ENCODE results near the gene CTSA. TPM values are rescaled to one million over a fixed set of nuclear protein-coding genes. Genes with fewer than 3 reads are reported as not detected.

Gene CTSA
- polyA plus RNA-seq, 3 donors = 116 to 134 (median 118) TPM

Other genes starting within 250 kb of the CTSA start
- gene WFDC11, start 221.1 kb upstream of the CTSA start, polyA plus RNA-seq (ENCODE audit: insufficient read length in 3 of 3) = not detected
- not detected for gene WFDC13, start 189.3 kb upstream of the CTSA start, polyA plus RNA-seq (ENCODE audit: insufficient read length in 3 of 3)
- gene WFDC10B, start 186.3 kb upstream of the CTSA start, polyA plus RNA-seq (ENCODE audit: insufficient read length in 3 of 3) = not detected
- not detected for gene SPINT4, start 169.0 kb upstream of the CTSA start, polyA plus RNA-seq (ENCODE audit: insufficient read length in 3 of 3)
- 1 to 10 TPM; 1.4 to 2.0 (median 1.9) TPM for gene WFDC3, start 99.5 kb upstream of the CTSA start, polyA plus RNA-seq (ENCODE audit: insufficient read length in 3 of 3)
- 10 to 100 TPM; 35.2 to 39.0 (median 35.6) TPM for gene DNTTIP1, start 99.4 kb upstream of the CTSA start, polyA plus RNA-seq (ENCODE audit: insufficient read length in 3 of 3)
- 10 to 100 TPM; 62.5 to 67.2 (median 66.1) TPM for gene UBE2C, start 78.7 kb upstream of the CTSA start, polyA plus RNA-seq (ENCODE audit: insufficient read length in 3 of 3)
- under 1 TPM in 2 of 3 donors, not detected in 1; 0.40 to 0.68 TPM for gene TNNC2, start 64.0 kb upstream of the CTSA start, polyA plus RNA-seq (ENCODE audit: insufficient read length in 3 of 3)
- gene SNX21, start 57.5 kb upstream of the CTSA start, polyA plus RNA-seq (ENCODE audit: insufficient read length in 3 of 3) = 10 to 100 TPM in 2 of 3 donors, 1 to 10 TPM in 1; 9.8 to 10.9 (median 10.3) TPM
- gene ACOT8, start 33.9 kb upstream of the CTSA start, polyA plus RNA-seq (ENCODE audit: insufficient read length in 3 of 3) = 10 to 100 TPM; 18.7 to 23.7 (median 20.9) TPM
- 1 to 10 TPM; 5.3 to 5.8 (median 5.6) TPM for gene ZSWIM3, start 33.7 kb upstream of the CTSA start, polyA plus RNA-seq (ENCODE audit: insufficient read length in 3 of 3)
- gene ZSWIM1, start 10.1 kb upstream of the CTSA start, polyA plus RNA-seq (ENCODE audit: insufficient read length in 3 of 3) = 10 to 100 TPM; 13.4 to 16.0 (median 14.8) TPM
- 1 to 10 TPM; 2.0 to 3.2 (median 3.0) TPM for gene SPATA25, start 3.7 kb upstream of the CTSA start, polyA plus RNA-seq (ENCODE audit: insufficient read length in 3 of 3)
- gene NEURL2, start 127 bp upstream of the CTSA start, polyA plus RNA-seq (ENCODE audit: insufficient read length in 3 of 3) = 1 to 10 TPM; 4.3 to 6.0 (median 5.5) TPM
- gene PLTP, start 20.8 kb downstream of the CTSA start, polyA plus RNA-seq (ENCODE audit: insufficient read length in 3 of 3) = 100 to 1,000 TPM; 129 to 133 (median 131) TPM
- 10 to 100 TPM; 41.3 to 47.1 (median 45.2) TPM for gene PCIF1, start 43.3 kb downstream of the CTSA start, polyA plus RNA-seq (ENCODE audit: insufficient read length in 3 of 3)
- gene ZNF335, start 80.9 kb downstream of the CTSA start, polyA plus RNA-seq (ENCODE audit: insufficient read length in 3 of 3) = 10 to 100 TPM; 10.2 to 10.9 (median 10.5) TPM
- gene MMP9, start 117.6 kb downstream of the CTSA start, polyA plus RNA-seq (ENCODE audit: insufficient read length in 3 of 3) = under 1 TPM; 0.31 to 0.57 (median 0.54) TPM
- gene SLC12A5, start 137.9 kb downstream of the CTSA start, polyA plus RNA-seq (ENCODE audit: insufficient read length in 3 of 3) = 1 to 10 TPM; 1.0 to 1.8 (median 1.2) TPM
- 10 to 100 TPM; 55.1 to 57.7 (median 57.0) TPM for gene NCOA5, start 198.6 kb downstream of the CTSA start, polyA plus RNA-seq (ENCODE audit: insufficient read length in 3 of 3)
- 1 to 10 TPM; 5.8 to 6.5 (median 5.9) TPM for gene CD40, start 227.0 kb downstream of the CTSA start, polyA plus RNA-seq (ENCODE audit: insufficient read length in 3 of 3)

Measured in right renal cortex interstitium (tissue), 3 donors.